GM12875 (cell line): ENCODE data around the gene KIR3DL2.
"Not testable (repeated sequence)": the region's sequence is repeated elsewhere in the genome, so short reads cannot be mapped to it uniquely, and the experiment has no call there.

ENCODE experiments used
- H3K4me3 ChIP-seq: one replicate; pipeline ENCODE4 v1.5.1; 2011; ENCODE audit warnings: low read depth, low read length, control low read depth
- CTCF ChIP-seq: IDR thresholded peaks from 2 replicates; pipeline ENCODE4 v1.5.1; 2011; ENCODE audit warnings: low read depth, mild to moderate bottlenecking, control low read depth, inconsistent platforms, low read length, moderate library complexity, borderline replicate concordance; ENCODE audit not compliant: insufficient read depth

The KIR3DL2 gene

GRCh38 chr19:54905421-54905802 is 55.2 kb downstream of the KIR3DL2 start:
- no peak for TF ChIP-seq CTCF
- H3K4me3 ChIP-seq = no peak overlapping the region

DNA sequence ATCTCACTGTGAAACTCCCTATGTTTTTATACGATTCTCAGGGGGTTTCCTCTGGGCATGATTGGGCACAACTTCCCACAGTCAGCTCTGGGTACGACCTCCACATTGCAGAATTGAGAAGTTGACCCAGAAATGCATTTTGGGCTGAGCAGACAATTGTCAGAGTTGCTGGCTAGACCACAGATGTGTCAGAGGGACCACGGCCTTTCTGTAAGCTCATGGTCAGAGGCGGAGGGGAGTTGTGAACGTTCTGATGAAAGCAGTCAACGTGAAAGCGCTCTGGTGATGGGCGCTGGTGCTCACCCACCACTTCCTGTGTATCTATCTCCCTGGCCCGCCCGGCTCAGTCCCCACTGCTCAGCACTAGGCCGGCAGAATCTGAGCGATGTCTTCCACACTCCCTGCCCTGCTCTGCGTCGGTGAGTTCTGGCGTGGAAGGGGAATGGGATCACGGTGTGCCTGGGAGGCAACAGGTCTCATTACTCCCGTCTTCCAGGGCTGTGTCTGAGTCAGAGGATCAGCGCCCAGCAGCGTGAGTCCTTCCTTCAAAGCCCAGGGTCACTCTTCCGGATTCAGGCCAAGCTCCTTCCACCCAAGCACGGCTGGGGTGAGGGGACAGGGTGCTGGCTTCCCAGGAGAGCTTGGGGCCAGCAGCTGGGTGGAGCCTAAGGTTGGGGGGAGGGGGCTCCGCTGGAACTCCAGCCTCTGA is 55.7 kb downstream of the KIR3DL2 start, which contains the start of gene NCR1:
TSS of gene NCR1 (plus strand) at position 346 of the 709 bp plus-strand sequence. CDS start at position 386, 40 bp downstream.
- no peak within 1 kb of the TSS for H3K4me3 ChIP-seq
- TF ChIP-seq CTCF = no peak

- no peak overlapping the region for H3K4me3 ChIP-seq
- no peak for TF ChIP-seq CTCF
Measured at GRCh38 chr19:54906819-54907218, 56.6 kb downstream of the KIR3DL2 start.

GRCh38 chr19:54907899-54908298 is 57.7 kb downstream of the KIR3DL2 start:
- not testable (repeated sequence) for H3K4me3 ChIP-seq
